PC-3 (cell line): ENCODE measurements around the gene TMPRSS2. TPM values are rescaled to one million over a fixed set of nuclear protein-coding genes. Genes with fewer than 3 reads are reported as not detected.

Experiments used
- ATAC-seq: fragments of 200-7000 bp; cut with Tn5 transposase; 2 replicates; pipeline ENCODE4 v1.9.1; 2020; ENCODE audit warnings: mild to moderate bottlenecking, moderate library complexity
- BruUV-seq: library from RNA; stranded (reverse); fragments of 400-500 nt; replicated peaks from 2 replicates; lab custom pipeline; 2021; lab: Mats Ljungman, UMichigan
- CTCF ChIA-PET: fragments of 300-600 bp; sonication (Branson Sonifier 250); formaldehyde crosslinking; loops from one replicate; lab custom pipeline; 2022; ENCODE audit warnings: antibody characterized with exemption; lab: Charles Lee
- POLR2A ChIA-PET: fragments of 300-600 bp; sonication (Branson Sonifier 250); formaldehyde crosslinking; loops from one replicate; lab custom pipeline; 2022; ENCODE audit warnings: antibody characterized with exemption; ENCODE audit not compliant: unreplicated experiment; lab: Charles Lee
- DNase-seq: peaks from one replicate; pipeline ENCODE4 v3.0.0-alpha.2; 2015
- H2AFZ ChIP-seq: fragments of 300-600 bp; sonication (generic); 2 replicates; pipeline ENCODE4 v1.6.0; 2016; ENCODE audit warnings: antibody characterized with exemption, low read length
- H3F3A ChIP-seq: fragments of 300-600 bp; sonication (generic); one replicate; pipeline ENCODE4 v1.6.0; 2017; ENCODE audit warnings: antibody characterized with exemption, low read length, control low read depth, mild to moderate bottlenecking; ENCODE audit not compliant: unreplicated experiment
- H3K27ac ChIP-seq: fragments of 300-600 bp; sonication (generic); 2 replicates; pipeline ENCODE4 v1.5.1; 2016; ENCODE audit warnings: mild to moderate bottlenecking, low read length
- H3K27me3 ChIP-seq: fragments of 300-600 bp; sonication (generic); 2 replicates; pipeline ENCODE4 v1.6.1; 2016; ENCODE audit warnings: low read length, mixed read lengths
- H3K36me3 ChIP-seq: fragments of 300-600 bp; sonication (generic); 2 replicates; pipeline ENCODE4 v1.6.1; 2016; ENCODE audit warnings: low read depth, mixed run types, low read length, mixed read lengths
- H3K4me1 ChIP-seq: fragments of 300-600 bp; sonication (generic); 2 replicates; pipeline ENCODE4 v1.5.1; 2016; ENCODE audit warnings: low read length; ENCODE audit not compliant: insufficient read depth
- H3K4me2 ChIP-seq: fragments of 300-600 bp; sonication (generic); 2 replicates; pipeline ENCODE4 v1.6.0; 2016; ENCODE audit warnings: low read length
- H3K4me3 ChIP-seq: fragments of 300-600 bp; sonication (generic); 2 replicates; pipeline ENCODE4 v1.5.1; 2016; ENCODE audit warnings: mild to moderate bottlenecking, low read length, mixed read lengths
- H3K79me2 ChIP-seq: fragments of 300-600 bp; sonication (generic); 2 replicates; pipeline ENCODE4 v1.6.1; 2017; ENCODE audit warnings: low read length, mixed read lengths
- H3K9ac ChIP-seq: fragments of 300-600 bp; sonication (generic); 2 replicates; pipeline ENCODE4 v1.6.0; 2016; ENCODE audit warnings: mild to moderate bottlenecking, low read length
- H3K9me2 ChIP-seq: fragments of 300-600 bp; sonication (generic); replicated peaks from 2 replicates; pipeline ENCODE4 v1.6.1; 2016; ENCODE audit warnings: mixed run types, low read length, mixed read lengths
- H3K9me3 ChIP-seq: fragments of 300-600 bp; sonication (generic); 2 replicates; pipeline ENCODE4 v1.6.1; 2016; ENCODE audit warnings: low read length, mixed read lengths
- H4K20me1 ChIP-seq: fragments of 300-600 bp; sonication (generic); 2 replicates; pipeline ENCODE4 v1.6.1; 2016; ENCODE audit warnings: low read length, mixed read lengths
- CTCF ChIP-seq: fragments of 300-600 bp; sonication (generic); conservative IDR thresholded peaks from 2 replicates; pipeline ENCODE4 v1.5.1; 2017; ENCODE audit warnings: antibody characterized with exemption, low read depth, mild to moderate bottlenecking, low read length
- EZH2 ChIP-seq: fragments of 300-600 bp; sonication (generic); IDR thresholded peaks from one replicate; pipeline ENCODE4 v1.6.1; 2017; ENCODE audit warnings: antibody characterized with exemption, mild to moderate bottlenecking, low read length; ENCODE audit not compliant: unreplicated experiment
- EZH2phosphoT487 ChIP-seq: fragments of 300-600 bp; sonication (generic); IDR thresholded peaks from 2 replicates; pipeline ENCODE4 v1.6.1; 2018; ENCODE audit warnings: mild to moderate bottlenecking, antibody characterized with exemption, low read length, borderline replicate concordance
- intact Hi-C: fragments of 100-400 bp; cut with micrococcal nuclease; formaldehyde crosslinking; loops from 2 replicates; pipeline ENCODE4 v1.9.0; 2023
- total RNA-seq: library from RNA; depleted of rRNA; stranded (reverse); fragments of >200 nt; gene quantifications from 2 replicates; pipeline ENCODE4 v1.2.3, GENCODE V29; 2014

Gene TMPRSS2
- total RNA-seq, 1 experiment from 2014 or later, result 15.8 TPM

- no peak overlapping the region for H2AFZ ChIP-seq
- no peak for DNase-seq
- H3K27me3 ChIP-seq, result no peaks in the 10 kb centered on the region
- no peaks in the 10 kb centered on the region for H3K9me2 ChIP-seq
- H3K9ac ChIP-seq, result no peak overlapping the region
- no peaks in the 10 kb centered on the region for H3K9me3 ChIP-seq
- no peaks in the 10 kb centered on the region for H3F3A ChIP-seq
- CTCF ChIA-PET, result interaction anchor here (0.8 kb wide), 1 partner anchor 69 kb away, joined by 4 read pairs; no protein-coding TSS in a partner anchor
- H3K4me3 ChIP-seq, result no peak overlapping the region
- no peaks in the 10 kb centered on the region for H3K79me2 ChIP-seq
- TF ChIP-seq EZH2phosphoT487 (no peak), EZH2 (no peak), CTCF (no peak)
- BruUV-seq, result no TSS peak
- POLR2A ChIA-PET, result no interaction called here
- no peak overlapping the region for H3K4me2 ChIP-seq
- ATAC-seq, result no peak
- no peaks in the 10 kb centered on the region for H4K20me1 ChIP-seq
- intact Hi-C loops, result no loop called here
- H3K27ac ChIP-seq, result no peak overlapping the region
- peaks cover 10% of the 10 kb centered on the region for H3K4me1 ChIP-seq
- no peaks in the 10 kb centered on the region for H3K36me3 ChIP-seq
These were observed 3.9 kb upstream of the TMPRSS2 start for GRCh38 chr21:41511858-41512257.

GRCh38 chr21:41510500-41510899 lies 2.5 kb upstream of the TMPRSS2 start:
- no peaks in the 10 kb centered on the region for H3K36me3 ChIP-seq
- ChIA-PET CTCF (no interaction called here), POLR2A (no interaction called here)
- ATAC-seq (no peak), DNase-seq (no peak)
- no peak for TF ChIP-seq EZH2phosphoT487
- no peak for TF ChIP-seq CTCF
- no peak for TF ChIP-seq EZH2
- no peaks in the 10 kb centered on the region for H4K20me1 ChIP-seq
- no peak overlapping the region for H3K27ac ChIP-seq
- H3K9me2 ChIP-seq, result no peaks in the 10 kb centered on the region
- H3F3A ChIP-seq, result no peaks in the 10 kb centered on the region
- H3K9ac ChIP-seq, result no peak overlapping the region
- BruUV-seq, result no TSS peak
- H2AFZ ChIP-seq, result no peak overlapping the region
- no peaks in the 10 kb centered on the region for H3K27me3 ChIP-seq
- no peak overlapping the region for H3K4me3 ChIP-seq
- H3K79me2 ChIP-seq, result peaks cover 8% of the 10 kb centered on the region
- H3K4me1 ChIP-seq, result peaks cover 20% of the 10 kb centered on the region
- no peak overlapping the region for H3K4me2 ChIP-seq
- intact Hi-C loops, result no loop called here
- H3K9me3 ChIP-seq, result no peaks in the 10 kb centered on the region

GRCh38 chr21:41509733-41510132 lies 1.8 kb upstream of the TMPRSS2 start:
- no peak overlapping the region for H3K4me3 ChIP-seq
- H2AFZ ChIP-seq, result no peak overlapping the region
- no peaks in the 10 kb centered on the region for H3K36me3 ChIP-seq
- H3K9me3 ChIP-seq, result no peaks in the 10 kb centered on the region
- ChIA-PET POLR2A (no interaction called here), CTCF (no interaction called here)
- H3K79me2 ChIP-seq, result peaks cover 8% of the 10 kb centered on the region
- no peaks in the 10 kb centered on the region for H3K27me3 ChIP-seq
- intact Hi-C loops, result loop anchor here (5.0 to 10.0 kb wide), 2 partner anchors 165 to 258 kb away; partner anchors contain the start of gene RIPK4
- H3K27ac ChIP-seq, result no peak overlapping the region
- no peak overlapping the region for H3K9ac ChIP-seq
- no TSS peak for BruUV-seq
- no peak overlapping the region for H3K4me2 ChIP-seq
- ATAC-seq (no peak), DNase-seq (no peak)
- H3K4me1 ChIP-seq, result peaks cover 20% of the 10 kb centered on the region
- no peaks in the 10 kb centered on the region for H4K20me1 ChIP-seq
- H3K9me2 ChIP-seq, result no peaks in the 10 kb centered on the region
- TF ChIP-seq EZH2 (no peak), CTCF (no peak), EZH2phosphoT487 (no peak)
- no peaks in the 10 kb centered on the region for H3F3A ChIP-seq
